HG03432 (cell line): ENCODE measurements around the gene NPFFR1.
"Not testable (repeated sequence)": the region's sequence is repeated elsewhere in the genome, so short reads cannot be mapped to it uniquely, and the experiment has no call there.

Experiments used
- ATAC-seq: cut with Tn5 transposase; IDR thresholded peaks from one replicate; pipeline ENCODE4 v1.9.1; 2021; ENCODE audit warnings: mild to moderate bottlenecking, moderate library complexity; ENCODE audit not compliant: unreplicated experiment

NPFFR1 gene

GRCh38 chr10:70258216-70258615 is 25.6 kb downstream of the NPFFR1 start:
- ATAC-seq, result no peak

DNA sequence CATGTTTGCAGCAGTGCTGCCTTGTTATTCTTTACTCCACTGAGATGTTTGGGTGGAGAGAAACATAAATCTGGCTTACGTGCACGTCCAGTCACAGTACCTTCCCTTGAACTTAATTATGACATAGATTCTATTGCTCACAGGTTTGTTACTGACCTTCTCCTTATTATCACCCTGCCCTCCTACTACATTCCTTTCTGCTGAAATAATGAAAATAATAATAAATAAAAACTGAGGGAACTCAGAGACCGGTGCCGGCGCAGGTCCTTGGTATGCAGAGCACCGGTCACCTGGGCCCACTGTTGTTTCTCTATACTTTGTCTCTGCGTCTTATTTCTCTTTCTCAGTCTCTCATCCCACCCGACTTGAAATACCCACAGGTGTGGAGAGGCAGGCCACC is 26.0 kb downstream of the NPFFR1 start:
- not testable (repeated sequence) for ATAC-seq

GRCh38 chr10:70256463-70256862 is 27.3 kb downstream of the NPFFR1 start:
- no peak for ATAC-seq

DNA sequence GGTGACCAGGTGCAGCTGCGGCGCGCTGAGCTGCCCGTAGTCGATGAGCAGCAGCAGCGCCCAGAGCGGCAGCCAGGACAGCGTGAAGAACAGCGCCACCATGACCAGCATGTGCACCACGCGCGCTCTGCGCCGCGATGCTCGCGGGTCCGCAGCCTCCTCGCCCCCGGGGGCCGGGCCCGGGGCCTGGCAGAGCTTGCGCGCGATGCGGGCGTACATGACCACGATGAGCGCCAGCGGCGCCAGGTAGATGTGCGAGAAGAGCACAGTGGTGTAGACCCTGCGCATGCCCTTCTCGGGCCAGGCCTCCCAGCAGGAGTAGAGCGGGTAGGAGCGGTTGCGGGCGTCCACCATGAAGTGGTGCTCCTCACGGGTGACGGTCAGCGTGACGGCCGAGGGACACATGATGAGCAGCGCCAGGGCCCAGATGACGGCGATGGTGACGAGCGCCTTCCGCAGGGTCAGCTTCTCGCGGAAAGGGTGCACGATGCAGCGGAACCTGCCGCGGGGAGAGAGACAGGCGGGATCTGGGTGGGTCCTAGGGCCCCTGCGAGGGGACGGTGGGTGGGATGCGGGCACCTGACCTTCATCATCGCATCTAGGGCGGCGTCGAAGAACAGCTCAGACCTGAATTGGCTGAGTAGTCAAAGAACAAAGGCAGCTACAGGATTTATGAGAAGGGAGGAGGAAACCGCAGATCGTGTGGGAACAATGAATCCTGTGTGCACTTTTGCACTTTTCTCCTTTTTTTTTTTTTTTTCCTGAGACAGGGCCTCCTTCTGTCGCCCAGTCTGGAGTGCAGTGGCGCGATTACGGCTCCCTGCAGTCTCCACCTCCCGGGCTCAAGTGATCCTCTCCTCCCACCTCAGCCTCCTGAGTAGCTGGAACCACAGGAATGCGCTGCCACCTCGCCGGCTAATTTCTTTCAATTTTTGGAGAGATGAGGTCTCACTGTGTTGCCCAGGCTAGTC is 28.2 kb downstream of the NPFFR1 start:
- ATAC-seq, result no peak

DNA sequence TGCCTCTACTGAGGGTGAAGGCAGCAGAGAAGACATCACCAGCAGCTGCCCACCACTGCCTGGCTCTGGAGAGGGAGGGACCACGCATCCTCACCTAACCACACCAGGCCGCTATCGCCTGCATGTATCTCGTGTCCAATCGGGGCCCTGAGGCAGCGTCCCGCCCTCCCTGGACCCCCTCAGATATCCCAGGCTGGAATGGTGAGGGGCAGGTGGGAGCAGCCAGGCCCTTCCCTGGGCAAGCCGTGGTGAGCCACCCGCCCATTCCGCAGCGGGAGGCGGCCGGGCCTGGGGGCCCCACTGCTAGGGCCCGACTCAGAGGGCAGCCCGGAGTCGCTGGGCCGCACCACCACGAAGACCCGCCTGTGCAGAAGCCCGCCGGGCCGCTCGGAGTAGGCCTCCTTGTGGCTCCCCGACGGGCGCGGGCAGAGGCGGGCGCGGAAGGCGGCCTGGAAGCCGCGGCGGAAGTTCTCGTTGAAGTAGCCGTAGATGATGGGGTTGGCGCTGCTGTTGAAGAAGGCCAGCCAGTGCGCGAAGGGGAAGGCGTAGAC is 29.0 kb downstream of the NPFFR1 start:
- ATAC-seq, result no peak

DNA sequence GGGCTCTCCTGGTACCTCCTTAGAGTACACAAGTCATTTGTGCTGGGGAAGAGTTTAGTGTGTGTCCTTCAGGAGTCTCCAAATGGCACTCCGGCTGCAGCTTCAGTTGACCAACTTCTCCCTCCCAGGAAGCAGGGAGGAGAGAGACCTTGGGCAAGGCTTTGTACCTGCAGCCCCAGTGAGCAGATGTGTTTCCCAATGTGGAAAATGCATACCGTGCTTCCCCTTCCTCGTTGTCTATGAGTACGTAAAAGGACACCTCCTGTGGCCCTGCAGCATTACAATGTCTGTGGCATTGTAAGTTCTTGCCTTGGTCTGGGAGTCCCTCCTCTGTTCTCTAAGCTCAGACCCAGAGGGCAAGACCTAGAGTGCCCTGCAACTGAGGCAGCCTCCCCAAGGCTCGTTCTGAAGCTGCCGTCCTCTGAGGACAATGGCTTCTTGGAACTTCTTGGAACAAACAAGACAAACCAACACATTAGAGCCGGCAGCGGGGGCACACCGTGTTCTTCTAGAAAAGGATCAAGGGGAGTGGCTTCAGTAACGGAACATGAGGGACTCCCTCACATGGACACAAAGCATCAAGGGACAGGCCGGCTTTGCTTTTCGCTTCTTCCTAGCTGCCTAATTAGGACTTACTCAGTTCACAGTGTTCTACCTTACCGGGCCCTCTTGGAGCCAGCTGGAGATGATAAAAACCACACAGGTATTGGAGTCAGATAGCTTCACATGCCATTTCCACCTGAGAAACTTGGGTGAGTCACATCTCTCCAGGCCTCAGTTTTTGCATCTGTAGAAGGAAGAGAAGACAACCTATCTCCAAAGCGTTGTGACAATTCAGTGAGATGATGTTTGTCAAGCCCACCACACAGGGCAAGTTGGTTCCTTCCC is 29.7 kb downstream of the NPFFR1 start:
- ATAC-seq, result no peak

DNA sequence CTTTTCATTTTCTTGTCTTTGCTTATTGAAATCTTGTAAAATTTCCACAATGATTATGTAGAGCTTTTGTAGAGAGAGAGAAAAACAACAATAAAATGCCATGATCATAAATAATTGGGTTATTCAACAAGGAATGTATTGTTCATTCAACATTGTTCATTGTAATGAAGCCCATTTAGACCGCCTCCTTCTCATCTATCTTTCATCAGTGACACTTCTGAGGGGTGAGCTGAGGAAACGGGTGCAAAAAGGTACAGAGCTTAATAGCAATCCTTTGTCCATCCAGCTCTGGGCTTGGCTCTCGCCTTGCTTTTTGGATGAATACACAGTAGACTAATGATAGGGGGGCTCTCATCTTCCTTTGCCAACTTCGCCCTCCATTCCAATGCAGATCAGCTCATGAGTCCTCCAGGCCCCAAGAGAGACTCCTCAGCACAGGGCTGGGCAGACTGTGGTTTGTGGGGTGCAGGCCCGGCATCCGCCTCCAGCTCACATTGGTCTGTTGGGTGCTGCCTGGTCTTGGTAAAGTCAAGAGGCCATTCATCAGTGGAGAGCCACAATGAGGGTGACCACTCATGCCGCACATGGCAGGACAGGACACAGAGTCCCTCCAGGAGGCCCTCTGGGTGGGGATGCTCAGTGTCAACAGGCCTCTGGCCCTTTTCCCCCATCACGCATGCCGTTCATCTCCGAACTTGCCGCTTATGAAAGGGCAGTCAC is 32.7 kb downstream of the NPFFR1 start:
- no peak for ATAC-seq

DNA sequence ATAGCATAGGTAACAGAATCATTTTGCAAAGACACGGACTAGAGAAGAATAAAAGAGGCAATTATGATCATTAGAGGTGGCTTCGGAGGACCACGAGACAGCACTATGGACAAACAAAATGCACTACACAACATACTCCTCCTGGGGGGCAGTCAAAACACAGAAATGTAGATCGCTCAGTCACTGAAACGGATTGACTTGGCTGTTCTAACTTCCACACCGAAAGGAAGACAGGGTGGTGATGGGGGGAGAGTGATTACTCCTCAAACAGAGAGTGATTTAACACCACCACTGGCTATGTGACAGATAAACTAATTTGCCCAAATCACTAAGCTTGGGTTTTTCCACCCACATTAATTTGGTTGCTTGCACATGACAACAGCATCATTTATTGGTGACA is 36.4 kb downstream of the NPFFR1 start:
- no peak for ATAC-seq

- no peak for ATAC-seq
These were observed 42.7 kb downstream of the NPFFR1 start for GRCh38 chr10:70241081-70241480.

GRCh38 chr10:70239986-70240385 is 43.8 kb downstream of the NPFFR1 start:
- not testable (repeated sequence) for ATAC-seq

- not testable (repeated sequence) for ATAC-seq
These were observed 44.5 kb downstream of the NPFFR1 start for GRCh38 chr10:70239077-70239976.

DNA sequence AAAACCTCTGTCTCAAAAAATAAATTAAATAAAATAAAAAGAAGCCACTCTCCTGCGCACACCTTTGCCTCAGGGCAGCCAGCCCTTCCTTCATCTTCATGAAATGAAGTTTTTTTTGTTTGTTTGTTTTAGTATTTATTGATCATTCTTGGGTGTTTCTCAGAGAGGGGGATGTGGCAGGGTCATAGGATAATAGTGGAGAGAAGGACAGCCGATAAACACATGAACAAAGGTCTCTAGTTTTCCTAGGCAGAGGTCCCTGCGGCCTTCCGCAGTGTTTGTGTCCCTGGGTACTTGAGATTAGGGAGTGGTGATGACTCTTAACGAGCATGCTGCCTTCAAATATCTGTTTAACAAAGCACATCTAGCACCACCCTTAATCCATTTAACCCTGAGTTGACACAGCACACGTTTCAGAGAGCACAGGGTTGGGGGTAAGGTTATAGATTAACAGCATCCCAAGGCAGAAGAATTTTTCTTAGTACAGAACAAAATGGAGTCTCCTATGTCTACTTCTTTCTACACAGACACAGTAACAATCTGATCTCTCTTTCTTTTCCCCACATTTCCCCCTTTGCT is 45.8 kb downstream of the NPFFR1 start:
- not testable (repeated sequence) for ATAC-seq

DNA sequence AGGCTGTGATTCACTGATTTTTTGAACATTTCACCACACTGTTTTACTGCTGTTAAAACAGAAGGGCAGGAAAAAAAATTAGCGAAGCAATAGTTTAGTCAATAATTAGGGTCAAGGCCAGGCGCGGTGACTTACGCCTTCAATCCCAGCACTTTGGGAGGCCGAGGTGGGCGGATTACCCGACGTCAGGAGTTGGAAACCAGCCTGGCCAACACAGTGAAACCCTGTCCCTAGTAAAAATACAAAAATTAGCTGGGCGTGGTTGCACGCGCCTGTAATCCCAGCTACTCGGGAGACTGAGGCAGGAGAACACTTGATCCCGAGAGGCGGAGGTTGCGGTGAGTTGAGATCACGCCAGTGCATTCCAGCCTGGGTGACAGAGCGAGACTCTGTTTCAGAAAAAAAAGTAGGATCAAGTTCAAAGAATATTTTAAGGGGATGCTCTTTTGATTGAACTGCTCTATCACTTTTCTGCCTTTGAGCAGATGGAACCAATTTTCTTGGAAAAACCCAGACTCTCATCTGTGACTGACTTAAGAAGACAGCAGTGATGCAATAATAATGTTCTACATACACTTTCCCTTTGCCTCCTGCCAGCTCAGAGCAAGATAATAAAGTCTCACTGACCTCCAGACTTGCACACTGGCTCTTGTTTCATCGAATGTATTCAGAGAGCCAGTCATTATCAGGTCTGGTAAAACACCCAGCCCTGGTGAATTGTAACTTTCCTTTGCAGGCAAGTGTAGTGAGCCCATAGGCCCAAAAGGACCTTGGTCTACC is 48.9 kb downstream of the NPFFR1 start:
- no peak for ATAC-seq

- ATAC-seq, result no peak
These were observed 49.9 kb downstream of the NPFFR1 start for GRCh38 chr10:70233939-70234300.

DNA sequence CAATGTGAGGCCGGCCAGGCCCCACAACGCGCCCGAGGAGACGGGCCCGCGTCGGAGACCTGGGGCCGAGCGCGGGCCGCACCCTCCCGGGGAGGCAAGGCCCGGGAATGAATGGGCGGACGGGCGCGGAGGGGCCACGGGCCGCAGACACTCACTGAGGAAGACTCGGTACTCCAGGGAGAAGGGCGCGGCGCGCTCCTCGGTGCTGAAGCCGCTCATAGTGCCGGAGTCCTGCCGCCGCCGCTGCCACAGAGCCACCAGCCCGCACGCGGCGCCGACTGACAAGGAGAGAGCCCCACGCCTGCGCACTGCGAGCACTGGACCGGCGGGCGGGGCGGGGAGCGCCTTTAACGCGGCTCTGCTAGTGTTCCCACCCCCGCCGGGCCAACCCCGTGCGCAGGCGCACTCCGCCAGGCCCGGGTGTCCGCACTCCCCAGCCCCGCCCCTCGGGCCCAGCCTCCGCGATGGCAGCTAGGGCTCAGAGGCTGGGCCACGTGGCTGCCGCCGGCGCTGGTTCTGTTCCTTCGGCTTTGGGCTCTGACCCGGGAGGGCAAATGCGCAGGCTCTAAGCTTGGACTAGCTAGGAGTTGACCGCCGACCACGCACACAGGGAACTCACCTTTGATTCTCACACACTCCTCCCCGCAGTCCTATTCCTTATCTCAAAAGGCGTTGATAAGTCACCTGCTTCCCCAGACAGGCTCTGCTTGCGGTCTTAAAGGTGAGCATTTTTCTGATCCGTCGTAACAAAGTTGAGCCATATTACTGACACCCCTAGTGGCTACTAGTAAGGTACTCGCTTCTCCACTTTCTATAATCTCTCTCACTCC is 50.5 kb downstream of the NPFFR1 start, which contains the start of gene PPA1:
PPA1 (minus strand) TSS at position 321 of the 830 bp plus-strand sequence; CDS start at position 219, 102 bp downstream.
- peak; percentile 92 for ATAC-seq

GRCh38 chr10:70232859-70233108 is 51.0 kb downstream of the NPFFR1 start:
- ATAC-seq, result no peak

DNA sequence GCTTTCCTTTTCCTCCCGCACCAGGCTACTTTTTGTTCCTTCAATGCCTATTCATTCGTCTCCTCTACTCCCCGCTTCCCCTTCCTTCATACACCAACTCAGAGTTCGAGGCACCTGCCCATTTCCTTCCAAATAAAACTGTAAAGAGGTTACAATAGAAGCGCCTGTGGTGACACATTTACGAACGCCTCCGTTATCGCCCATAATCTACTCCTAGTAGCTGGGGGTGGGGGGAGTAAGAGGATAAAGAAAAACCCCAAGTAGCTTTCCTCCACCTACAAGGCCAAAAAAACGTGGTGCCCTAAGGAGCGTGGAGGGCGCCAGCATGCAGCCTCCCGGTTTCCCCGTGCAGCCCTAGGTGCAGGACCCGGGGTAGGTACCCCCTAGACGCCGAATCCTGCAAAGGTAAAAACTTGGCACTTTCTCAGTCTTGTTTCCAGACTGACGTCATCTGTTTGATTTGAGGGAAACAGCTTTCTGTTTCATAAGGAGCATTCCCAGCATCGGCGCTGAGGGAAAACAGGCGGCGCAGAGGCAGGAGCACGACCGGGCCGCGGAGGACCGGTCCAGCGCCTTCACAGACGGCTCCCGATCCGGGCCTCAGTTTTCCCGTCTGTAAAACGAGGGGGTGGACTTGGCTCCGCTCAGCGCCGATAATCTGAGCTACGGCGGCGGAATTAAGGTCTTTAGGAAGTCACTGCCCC is 51.5 kb downstream of the NPFFR1 start:
- ATAC-seq, result no peak
